GM19099 (cell line): Measurements from ENCODE around the gene TOMM70.

ENCODE experiments used
- POLR2A ChIP-seq: IDR thresholded peaks from 3 replicates; pipeline ENCODE4 v1.6.1; 2011; ENCODE audit warnings: low read depth; ENCODE audit not compliant: insufficient read length; ENCODE audit errors: extremely low read depth

The TOMM70 gene

DNA sequence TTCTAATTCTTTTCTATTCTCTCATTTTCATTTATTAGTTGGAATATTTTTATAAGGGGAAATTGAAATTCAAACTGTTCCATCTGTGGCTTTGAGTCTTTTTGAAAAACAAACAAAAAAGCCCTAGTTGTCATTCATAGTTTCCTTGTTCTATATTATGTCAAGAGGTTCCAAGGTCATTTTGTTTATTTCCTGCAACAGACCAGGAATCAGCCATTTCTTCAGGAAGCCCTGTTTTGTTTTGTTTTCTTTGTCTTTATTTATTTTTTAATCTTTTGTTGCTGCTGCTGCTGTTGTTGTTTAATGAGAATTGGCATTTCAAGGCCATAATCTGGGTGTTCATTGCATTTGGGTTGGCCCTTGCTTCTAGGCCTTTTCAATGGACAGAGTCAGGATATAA lies 15.3 kb upstream of the TOMM70 start:
- no peak for TF ChIP-seq POLR2A

GRCh38 chr3:100413613-100414012 lies 12.7 kb upstream of the TOMM70 start:
- no peak for TF ChIP-seq POLR2A

DNA sequence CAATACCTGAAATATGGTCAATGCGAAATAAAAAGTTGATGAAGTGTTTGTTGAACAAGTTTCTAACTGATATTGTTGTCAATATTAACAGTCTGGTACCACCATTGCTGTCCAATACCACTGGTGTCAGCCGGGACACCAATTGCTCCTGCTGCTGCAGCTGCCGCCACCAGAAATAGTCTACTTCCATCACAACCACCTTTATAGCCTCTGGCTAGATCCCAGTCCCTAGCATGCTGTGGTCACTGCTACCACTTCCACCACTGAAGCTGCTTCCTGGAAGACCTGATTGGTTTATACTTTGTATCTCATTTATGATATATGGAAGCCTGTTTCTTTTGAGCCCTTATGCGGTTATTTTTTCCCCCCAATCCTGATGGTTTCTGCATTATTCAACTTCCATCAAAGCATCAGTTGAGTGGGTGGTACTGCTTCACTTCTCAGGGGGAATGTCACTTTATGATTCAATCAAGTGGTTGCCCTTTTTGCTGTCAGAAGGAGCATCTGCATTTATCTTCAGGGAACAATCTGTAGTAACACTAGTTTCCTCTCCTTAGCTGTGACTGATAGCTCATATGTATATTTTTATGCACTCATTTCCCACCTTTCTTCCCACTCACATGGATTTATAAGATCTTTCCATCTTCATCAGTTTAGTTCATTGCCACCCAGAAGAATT lies 12.2 kb upstream of the TOMM70 start:
- no peak for TF ChIP-seq POLR2A

- no peak for TF ChIP-seq POLR2A
These were observed 10.4 kb upstream of the TOMM70 start for GRCh38 chr3:100411091-100411982.

DNA sequence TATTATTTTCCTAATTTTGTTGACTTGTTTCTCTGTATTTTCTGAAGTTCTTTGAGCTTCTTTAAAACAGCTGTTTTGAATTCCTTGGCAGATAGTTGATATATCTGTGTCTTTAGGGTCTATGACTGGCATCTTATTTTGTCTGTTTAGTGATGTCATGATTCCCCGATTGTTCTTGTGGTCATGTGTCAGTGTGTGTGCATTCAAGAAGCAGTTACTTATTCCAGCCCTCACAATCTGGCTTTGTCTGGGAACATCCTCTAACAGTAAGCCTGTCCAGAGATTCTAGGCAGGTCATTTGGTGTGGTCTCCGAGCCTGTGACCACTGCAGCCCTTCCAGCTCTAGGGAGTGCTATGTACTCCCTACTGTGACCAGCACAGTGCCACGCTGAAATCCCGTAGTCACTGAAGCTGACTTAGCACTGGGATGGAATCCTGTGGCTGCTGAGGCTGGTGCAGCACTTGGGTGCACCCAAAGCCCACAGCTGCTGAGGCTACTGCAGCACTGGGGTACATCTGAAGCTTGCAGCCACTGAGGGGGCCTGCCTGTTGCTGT lies 7.2 kb upstream of the TOMM70 start:
- no peak for TF ChIP-seq POLR2A

GRCh38 chr3:100407164-100407563 lies 6.3 kb upstream of the TOMM70 start:
- no peak for TF ChIP-seq POLR2A

- TF ChIP-seq POLR2A: no peak
These were observed 3.3 kb upstream of the TOMM70 start for GRCh38 chr3:100404250-100404548.

GRCh38 chr3:100403362-100404249 lies 2.7 kb upstream of the TOMM70 start:
- no peak for TF ChIP-seq POLR2A

GRCh38 chr3:100402891-100403290 lies 2.0 kb upstream of the TOMM70 start:
- TF ChIP-seq POLR2A: no peak

GRCh38 chr3:100402256-100402655 lies 1.4 kb upstream of the TOMM70 start:
- no peak for TF ChIP-seq POLR2A

DNA sequence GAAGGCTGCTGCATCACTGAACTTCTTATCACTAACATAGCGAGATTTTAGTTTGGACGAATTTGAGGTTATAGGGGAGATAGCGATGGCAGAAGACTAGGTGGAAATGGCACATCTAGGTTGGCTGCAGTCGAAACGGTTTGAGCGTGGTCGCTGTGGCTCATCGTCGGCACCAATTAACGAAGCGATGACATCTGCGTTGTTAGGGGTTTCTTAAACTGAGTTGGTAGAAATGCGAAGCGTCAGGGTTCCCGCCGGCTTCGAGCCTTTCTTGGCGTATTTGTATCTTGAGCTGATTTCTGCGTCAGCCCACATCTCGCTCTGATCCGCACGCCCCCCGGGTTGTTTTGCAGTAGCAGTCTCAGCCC lies 769 bp upstream of the TOMM70 start:
- no peak for TF ChIP-seq POLR2A

GRCh38 chr3:100400419-100400779 lies 490 bp downstream of the TOMM70 start:
- TF ChIP-seq POLR2A: no peak

DNA sequence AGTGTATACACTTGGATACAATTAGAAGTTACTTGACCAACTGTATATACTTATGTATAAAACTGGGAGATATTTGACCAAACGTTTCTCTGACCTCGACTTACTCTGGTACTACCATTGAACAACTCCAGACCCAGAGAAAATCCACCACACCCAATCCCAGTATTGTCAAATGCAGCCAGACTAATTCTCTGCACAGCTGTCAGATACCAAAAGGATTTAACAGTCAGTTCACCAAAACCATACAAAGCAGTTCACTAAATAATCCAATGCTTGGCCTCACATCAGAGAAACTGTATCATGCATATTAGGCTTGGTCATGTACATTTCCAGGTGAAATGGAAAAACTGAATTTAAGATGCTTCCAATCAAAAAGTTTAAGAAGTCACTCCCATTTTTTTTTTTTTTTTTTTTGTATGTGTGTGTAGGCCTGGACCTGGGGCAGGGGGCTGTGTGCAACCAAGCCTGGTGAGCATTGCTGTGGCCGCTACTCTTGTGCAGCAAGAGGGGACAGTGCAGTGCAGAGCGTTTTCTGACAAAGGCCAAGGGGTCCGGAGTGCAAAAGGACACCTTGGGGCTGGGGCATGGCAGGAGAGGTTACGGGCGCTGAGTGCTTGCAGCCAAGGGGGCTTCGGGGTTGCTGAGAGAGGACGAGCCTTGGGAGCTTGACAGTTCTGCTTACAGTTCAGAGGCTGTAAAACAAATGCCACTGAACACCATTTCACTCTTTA lies 1.4 kb downstream of the TOMM70 start:
- no peak for TF ChIP-seq POLR2A

- no peak for TF ChIP-seq POLR2A
These were observed 3.9 kb downstream of the TOMM70 start for GRCh38 chr3:100396967-100397366.

DNA sequence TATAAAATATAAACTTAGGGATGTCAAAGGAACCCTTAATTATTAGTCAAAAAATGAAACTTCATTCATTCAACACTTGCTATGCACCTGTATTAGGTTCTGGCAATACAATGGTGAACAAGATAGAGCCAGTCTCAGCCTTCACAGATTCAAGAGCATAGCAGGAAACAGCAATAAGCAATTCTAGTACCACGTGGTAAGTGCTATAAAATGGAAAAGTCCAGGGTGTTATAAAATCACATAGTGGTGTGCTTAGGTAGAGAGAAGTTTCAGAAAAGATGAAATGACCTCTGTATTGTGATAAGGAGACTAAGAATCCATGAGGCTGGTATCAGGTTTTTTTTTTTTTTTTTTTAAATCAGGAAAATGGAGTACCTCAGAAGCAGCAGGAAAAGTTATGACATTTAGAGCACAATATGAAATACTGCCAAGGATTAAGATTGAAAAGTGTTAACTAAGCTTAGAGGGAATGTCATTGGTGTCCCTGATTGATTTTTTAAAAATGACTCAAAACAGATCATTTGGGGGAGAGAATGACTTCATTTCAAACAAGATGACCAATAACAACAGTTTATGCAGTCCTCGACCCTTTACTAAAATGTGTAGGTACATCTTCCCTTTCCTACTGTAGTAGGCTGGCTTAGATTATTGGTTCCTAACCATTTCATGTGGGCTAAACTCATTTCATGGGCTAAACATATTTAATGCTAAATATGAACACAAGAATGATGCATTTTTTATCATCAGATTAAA lies 5.0 kb downstream of the TOMM70 start:
- no peak for TF ChIP-seq POLR2A

DNA sequence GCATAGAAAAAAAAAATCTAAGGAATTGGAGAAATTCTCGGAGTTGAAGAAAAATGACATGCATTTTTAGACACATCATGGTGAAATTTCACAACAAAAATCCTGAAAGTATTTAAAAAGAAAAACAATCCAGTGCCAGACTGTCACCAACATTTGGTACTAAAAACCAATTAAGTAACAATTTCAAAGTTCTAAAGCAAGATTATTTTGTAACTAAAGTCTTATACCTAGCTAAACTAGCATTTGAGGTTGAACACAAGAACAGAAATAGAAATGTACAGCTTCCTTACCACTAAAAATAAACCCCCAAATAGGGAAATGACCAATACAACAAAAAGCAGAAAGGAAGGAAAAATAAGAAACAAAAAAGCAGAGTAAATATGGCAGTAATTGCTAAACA lies 11.9 kb downstream of the TOMM70 start:
- TF ChIP-seq POLR2A: no peak
